ENCODE data around the gene SYNE2. TPM values are rescaled to one million over a fixed set of nuclear protein-coding genes. Genes with fewer than 3 reads are reported as not detected.

The SYNE2 gene
- total and polyA plus RNA-seq, 10 of the 15 experiments (the other 5 are each of a cell fraction or from before 2014, with no cell fraction given) = 2.1 to 52.7 (median 38.1) TPM

- POLR2A ChIA-PET = interaction anchor here (0.6 kb wide), 1 partner anchor 448 kb away, joined by 6 read pairs; no protein-coding TSS in a partner anchor
- Histone ChIP-seq H2AFZ (ENCODE audit: control insufficient read depth, low read depth, low read length) (no peak overlapping the region), H3K9ac (ENCODE audit: control insufficient read depth, insufficient read depth, low read length) (peak overlapping the region; percentile 24; the same call in 1 of the 2 replicates), H3K36me3 (ENCODE audit: control insufficient read depth in 2 of 2, insufficient read depth in 2 of 2, low read length in 1 of 2) (peaks cover 0 to 8% of the 10 kb centered on the region in 2 experiments; a peak in 1 of 4 replicates), H4K20me1 (ENCODE audit: control insufficient read depth, insufficient read depth) (no peaks in the 10 kb centered on the region), H3K27ac (ENCODE audit: control insufficient read depth, insufficient read depth) (peak overlapping the region; percentile 56), H3K9me3 (replicated peaks; ENCODE audit: control insufficient read depth, insufficient read depth, low read length) (no peaks in the 10 kb centered on the region), H3K4me2 (ENCODE audit: control insufficient read depth, insufficient read depth) (no peak overlapping the region; the same call in 1 of the 2 replicates), H3K4me3 (no peak overlapping the region), H3K4me1 (ENCODE audit: control insufficient read depth, insufficient read depth, low read length) (peaks cover 17% of the 10 kb centered on the region), H3K27me3 (replicated peaks in 1 of 2; ENCODE audit: control insufficient read depth in 2 of 2, insufficient read depth in 2 of 2, low read length in 1 of 2) (no peaks in the 10 kb centered on the region), H3K79me2 (ENCODE audit: control insufficient read depth, insufficient read depth, low read length) (peaks cover 13% of the 10 kb centered on the region)
- SMC1A ChIA-PET (ENCODE audit: uncharacterized antibody, unreplicated experiment) = interaction anchor here (0.8 to 4.4 kb wide), 11 partner anchors 10 to 385 kb away, joined by 3 to 26 read pairs (median 4); no protein-coding TSS in a partner anchor
- peak; percentile 54 for FAIRE-seq
- no peak for DNase-seq (ENCODE audit: low read depth, low spot score)
- CTCF ChIA-PET = interaction anchor here (0.5 to 1.9 kb wide), 9 partner anchors 8 to 49 kb away, joined by 3 to 4 read pairs (median 3); no protein-coding TSS in a partner anchor
- ATAC-seq = peak; percentile 53
- intact Hi-C loops (cut with micrococcal nuclease; ENCODE audit: unreplicated experiment) = no loop called here
- in situ Hi-C loops (cut with MboI) = no loop called here
- 70% methylated on average over 7 of the region's 7 CpGs for WGBS (ENCODE audit: insufficient coverage, insufficient replicate concordance, low lambda C conversion rate, missing lambda C conversion rate)
- no TSS peak for BruUV-seq (replicated peaks)
- RAD21 ChIA-PET (ENCODE audit: unreplicated experiment) = interaction anchor here (0.7 to 2.2 kb wide), 5 partner anchors 33 to 61 kb away, joined by 3 to 7 read pairs (median 4); no protein-coding TSS in a partner anchor
- TF ChIP-seq HDGF (IDR thresholded peaks at IDR 0.05) (no peak), DPF2 (IDR thresholded peaks at IDR 0.05) (no peak), NR2F1 (conservative IDR thresholded peaks at IDR 0.05) (no peak), ZZZ3 (IDR thresholded peaks at IDR 0.05; ENCODE audit: control insufficient read depth, insufficient read length, low read depth) (no peak), IRF4 (IDR thresholded peaks at IDR 0.05; ENCODE audit: low read depth, low read length) (no peak), NR2C2 (IDR thresholded peaks at IDR 0.05; ENCODE audit: borderline replicate concordance, control insufficient read depth, insufficient read length, low read depth) (no peak), EP300 (IDR thresholded peaks at IDR 0.05; ENCODE audit: borderline replicate concordance in 1 of 2, control insufficient read depth in 1 of 2, low read depth in 2 of 2, low read length in 2 of 2) (no peak), CEBPB (IDR thresholded peaks at IDR 0.05; ENCODE audit: borderline replicate concordance in 1 of 2, low read depth in 2 of 2, low read length in 2 of 2) (no peak)
Observed at GRCh38 chr14:63910583-63911363, 58.0 kb downstream of the SYNE2 start.
